Endometrial microvascular endothelial cells (primary cell): ENCODE data around the gene TTL. TPM values are rescaled to one million over a fixed set of nuclear protein-coding genes. Genes with fewer than 3 reads are reported as not detected.
"Not testable (repeated sequence)": the region's sequence is repeated elsewhere in the genome, so short reads cannot be mapped to it uniquely, and the experiment has no call there.

Experiments used
- in situ Hi-C: cut with HindIII; loops from 2 replicates; pipeline ENCODE4 v1.10.0; 2017; ENCODE audit warnings: low sequenced_read_pairs, low pct_unique_long_range_greater_than_20kb; ENCODE audit errors: inconsistent ontology term
- total RNA-seq: library from RNA; depleted of rRNA; stranded (reverse); fragments of >200 nt; gene quantifications from one replicate; pipeline ENCODE4 v1.2.3, GENCODE V29; 2015; ENCODE audit errors: inconsistent ontology term

TTL gene
- total RNA-seq, 1 donor from 2014 or later: 47.6 TPM

DNA sequence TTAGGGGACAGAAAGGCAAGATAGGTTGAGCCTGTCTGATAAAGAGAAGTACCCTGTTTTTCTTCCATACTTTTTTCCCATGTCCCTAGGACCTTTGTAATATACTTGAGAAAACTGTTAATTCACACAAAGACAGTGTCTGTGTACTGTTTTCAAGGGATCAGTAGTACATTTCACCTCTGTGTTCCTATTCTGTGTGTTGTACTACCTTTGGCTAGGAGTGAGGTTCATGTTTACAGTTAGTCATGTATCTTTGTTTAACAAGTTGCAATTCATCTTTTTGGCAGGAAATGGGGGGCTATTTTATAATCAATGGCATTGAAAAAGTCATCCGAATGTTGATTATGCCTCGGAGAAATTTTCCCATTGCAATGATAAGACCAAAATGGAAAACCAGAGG lies 67.0 kb downstream of the TTL start:
- in situ Hi-C loops: no loop called here

DNA sequence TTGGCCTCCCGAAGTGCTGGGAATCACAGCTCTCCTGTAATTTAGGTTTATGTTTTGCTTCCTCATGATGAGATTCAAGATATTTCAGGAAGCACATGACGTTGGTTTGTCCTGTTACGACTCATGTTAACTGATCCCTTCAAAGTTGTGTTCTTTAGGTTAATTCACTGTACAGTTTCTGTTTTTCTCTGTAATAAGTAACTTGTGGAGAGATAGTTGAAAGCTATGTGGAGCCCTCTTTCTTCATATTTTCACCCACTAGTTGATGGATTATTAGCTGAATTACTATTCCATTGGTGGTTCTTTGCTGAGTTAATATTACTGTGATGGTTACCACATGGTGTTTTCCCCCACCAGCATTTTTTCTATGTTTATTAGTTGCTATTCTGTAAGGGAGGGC lies 84.1 kb downstream of the TTL start:
- in situ Hi-C loops: no loop called here

DNA sequence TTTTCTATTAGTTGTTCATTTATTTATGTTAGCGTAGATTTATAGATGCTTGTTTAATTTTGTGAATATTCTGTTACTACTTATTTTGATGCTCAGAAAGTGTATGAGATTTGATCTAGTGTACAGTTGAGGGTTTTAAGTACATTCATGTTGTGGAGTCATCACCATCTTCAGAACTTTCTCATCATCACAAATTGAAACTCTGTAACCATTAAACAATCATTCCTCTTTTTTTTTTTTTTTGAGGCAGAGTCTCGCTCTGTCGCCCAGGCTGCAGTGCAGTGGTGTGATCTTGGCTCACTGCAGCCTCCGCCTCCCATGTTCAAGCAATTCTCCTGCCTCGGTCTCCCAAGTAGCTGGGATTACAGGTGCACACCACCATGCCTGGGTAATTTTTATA lies 84.6 kb downstream of the TTL start:
- in situ Hi-C loops: not testable (repeated sequence)

DNA sequence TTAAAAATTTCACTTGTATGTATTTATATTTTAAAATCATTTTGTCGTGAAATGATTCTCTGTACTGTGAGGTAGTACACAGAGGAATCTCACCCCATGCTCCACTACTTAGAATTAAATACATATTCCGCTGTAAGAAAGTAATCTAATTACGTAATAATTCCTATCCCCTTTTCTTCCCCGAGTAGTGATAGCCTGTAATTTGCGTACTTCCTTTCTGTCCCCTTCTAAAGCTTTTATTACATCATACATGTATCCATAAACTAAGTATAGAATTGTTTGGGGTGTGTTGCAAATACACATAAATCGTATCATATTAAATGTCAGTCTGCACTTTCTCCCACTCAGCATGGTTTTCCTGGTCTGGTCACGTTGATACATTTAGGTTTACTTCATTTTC lies 90.0 kb downstream of the TTL start:
- in situ Hi-C loops: no loop called here

DNA sequence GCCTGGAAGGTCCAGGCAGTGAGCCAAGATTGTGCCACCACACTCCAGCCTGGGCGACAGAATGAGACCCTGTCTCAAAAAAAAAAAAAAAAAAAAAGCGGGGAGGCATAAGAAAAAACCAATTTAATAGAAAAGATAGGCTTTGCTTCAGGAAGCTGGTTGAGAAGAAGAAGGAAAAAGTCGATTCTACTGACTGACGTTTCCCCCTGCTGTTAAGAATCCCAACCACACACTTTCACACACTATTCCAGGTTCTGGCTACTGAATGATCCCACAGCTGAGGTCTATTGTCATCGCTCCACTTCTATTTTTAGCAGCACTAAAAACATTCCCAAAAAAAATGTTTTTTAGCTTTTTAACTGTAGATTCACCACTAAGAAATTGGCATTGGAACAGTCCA lies 95.8 kb downstream of the TTL start:
- in situ Hi-C loops: no loop called here

DNA sequence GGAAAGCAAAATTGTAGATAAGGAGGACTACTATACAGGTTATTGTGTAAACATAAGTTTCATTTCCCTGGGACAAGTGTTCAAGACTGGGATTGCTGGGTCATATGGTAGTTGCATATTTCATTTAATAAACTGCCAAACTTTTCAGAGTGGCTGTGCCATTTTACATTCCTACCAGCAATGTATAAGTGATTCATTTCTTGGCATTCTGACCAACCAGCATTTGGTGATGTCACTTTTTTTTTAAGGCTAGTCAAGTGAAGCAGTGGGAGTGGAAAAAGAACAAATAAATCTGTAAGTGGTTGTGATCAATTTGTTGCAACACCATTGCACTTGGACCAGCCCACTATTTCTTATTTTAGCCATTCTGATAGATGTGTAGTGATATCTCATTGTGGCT lies 97.3 kb downstream of the TTL start:
- in situ Hi-C loops: no loop called here

DNA sequence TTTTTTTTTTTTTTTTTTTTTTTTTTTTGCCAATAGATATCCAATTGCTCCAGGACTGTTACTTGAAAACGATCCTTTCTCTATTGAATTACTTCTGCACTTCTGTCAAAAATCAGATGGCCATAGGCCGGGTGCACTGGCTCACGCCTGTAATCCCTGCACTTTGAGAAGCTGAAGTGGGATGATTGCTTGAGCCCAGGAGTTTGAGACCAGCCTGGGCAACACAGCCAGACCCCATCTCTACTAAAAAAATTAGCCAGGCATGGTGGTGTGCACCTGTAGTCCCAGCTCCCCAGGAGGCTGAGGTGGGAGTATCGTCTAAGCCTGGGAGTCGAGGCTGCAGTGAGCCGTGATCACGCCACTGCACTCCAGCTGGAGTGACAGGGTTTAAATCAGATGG lies 98.1 kb downstream of the TTL start:
- in situ Hi-C loops: no loop called here

DNA sequence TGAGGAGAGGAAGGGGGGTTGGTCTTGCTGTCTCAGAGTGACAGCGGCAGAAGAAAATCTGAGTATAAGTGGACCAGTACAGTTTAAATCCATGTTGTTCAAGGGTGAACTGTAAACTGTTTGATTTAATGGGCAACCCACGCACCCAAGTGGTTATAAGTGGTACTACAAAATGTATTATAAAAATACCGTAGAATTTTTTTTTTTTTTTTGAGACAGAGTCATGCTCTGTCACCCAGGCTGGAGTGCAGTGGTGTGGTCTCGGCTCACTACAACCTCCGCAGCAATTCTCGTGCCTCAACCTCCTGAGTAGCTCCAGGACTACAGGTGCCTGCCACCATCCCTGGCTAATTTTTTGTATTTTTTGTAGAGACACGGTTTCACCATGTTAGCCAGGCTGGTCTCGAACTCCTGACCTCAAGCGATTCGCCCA lies 100.4 kb downstream of the TTL start:
- in situ Hi-C loops: no loop called here

DNA sequence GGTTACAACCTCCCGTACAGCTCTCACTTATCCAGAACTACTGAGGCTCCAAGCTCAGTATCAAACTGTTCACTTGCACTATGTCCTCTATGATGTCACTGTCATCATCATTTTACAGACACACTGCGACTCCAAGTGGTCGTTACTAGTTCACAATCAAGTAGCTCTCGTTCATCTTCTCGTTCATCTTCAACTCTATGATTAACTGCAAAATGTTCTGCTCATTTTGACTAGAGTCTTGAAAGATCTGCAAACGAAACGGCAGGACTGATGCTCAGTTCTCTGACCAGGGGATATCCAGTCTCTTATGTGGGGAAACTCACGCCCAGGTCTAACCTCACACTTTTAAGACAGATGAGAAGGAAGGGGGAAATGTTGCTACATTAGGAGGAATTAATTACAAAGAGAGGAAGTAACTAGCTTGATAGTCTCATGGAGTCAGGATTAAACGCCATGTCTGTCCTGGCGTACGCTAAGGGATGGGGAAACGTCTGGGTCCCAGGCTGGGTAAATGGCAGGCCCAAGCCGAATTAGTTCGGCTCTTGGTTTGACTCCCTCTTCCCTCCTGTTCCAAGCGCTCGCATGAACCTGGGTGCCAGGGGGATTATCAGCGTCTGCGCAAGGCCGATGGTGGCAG lies 101.7 kb downstream of the TTL start:
- in situ Hi-C loops: no loop called here

DNA sequence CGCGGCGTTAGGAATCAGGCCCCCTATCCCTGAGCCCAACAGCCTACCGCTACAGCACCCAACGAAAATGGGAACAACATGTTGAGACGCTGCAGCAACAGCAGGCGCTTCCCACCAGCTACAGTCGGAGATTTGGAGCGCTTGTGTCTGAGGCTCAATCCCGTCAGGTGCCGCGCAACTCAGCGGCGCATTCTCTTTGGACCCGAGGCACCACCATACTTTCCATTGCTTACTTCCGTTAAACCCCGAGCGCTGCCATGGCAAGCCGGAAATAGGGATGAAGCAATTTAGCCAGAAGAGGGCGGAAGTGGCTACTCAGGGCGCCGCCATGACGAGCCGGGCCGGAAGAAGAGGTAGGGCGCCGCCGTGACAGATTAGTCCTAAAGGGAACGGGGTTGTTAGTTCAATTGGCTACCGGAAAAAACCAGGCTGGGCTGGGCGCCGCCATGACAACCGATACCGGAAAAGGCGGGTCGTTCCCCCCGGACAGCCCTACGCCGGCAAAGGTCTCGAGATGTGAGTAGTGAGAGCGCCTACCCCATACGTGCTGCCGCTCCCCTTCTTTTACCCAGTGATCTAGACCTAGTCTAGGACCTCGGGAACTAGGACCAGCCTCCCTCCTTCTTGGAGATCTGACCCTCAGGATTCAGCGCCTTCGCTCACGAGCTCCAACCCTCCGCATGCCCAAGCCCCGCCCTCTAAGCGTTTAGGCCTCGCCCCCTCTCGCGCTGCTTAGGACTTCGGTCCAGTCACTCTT lies 102.4 kb downstream of the TTL start, which contains the start of gene CHCHD5:
TSS of gene CHCHD5 (plus strand) at position 476 of the 757 bp plus-strand sequence. CDS start at position 515, 39 bp downstream.
- in situ Hi-C loops: no loop called here

DNA sequence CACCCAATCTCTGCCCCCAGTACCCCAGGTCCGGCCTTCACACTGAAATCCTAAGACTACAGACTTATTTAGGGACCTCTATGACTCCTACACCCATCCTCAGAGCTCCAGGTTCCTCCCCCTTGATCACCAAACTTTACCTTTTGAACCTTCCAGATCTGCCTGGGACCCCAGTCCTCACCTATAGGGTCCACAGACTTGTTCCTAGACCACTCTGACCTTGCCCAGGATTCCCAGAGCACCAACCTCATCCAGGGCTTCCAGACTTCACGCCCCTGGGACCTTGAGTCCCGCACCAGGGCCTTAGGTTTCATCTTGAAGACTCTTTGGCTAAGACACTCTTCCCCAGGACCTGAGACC lies 102.9 kb downstream of the TTL start:
- in situ Hi-C loops: no loop called here

DNA sequence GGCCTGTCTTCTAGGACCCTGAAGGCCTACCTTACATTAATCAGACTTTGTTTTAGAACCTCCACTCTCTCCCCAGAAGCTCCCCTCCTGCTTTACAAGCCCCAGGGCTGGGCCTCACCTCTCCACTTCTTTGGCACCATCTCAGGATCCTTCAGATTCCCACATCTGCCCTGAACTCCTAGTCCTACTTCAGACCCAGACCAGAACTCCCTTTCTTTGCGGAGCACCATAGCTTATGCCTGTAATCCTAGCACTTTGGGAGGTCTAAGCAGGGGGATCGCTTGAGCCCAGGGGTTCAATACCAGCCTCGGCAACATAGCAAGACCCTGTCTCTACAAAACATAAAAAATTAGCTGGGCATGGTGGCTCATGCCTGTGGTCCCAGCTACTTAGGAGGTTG lies 103.4 kb downstream of the TTL start:
- in situ Hi-C loops: no loop called here

DNA sequence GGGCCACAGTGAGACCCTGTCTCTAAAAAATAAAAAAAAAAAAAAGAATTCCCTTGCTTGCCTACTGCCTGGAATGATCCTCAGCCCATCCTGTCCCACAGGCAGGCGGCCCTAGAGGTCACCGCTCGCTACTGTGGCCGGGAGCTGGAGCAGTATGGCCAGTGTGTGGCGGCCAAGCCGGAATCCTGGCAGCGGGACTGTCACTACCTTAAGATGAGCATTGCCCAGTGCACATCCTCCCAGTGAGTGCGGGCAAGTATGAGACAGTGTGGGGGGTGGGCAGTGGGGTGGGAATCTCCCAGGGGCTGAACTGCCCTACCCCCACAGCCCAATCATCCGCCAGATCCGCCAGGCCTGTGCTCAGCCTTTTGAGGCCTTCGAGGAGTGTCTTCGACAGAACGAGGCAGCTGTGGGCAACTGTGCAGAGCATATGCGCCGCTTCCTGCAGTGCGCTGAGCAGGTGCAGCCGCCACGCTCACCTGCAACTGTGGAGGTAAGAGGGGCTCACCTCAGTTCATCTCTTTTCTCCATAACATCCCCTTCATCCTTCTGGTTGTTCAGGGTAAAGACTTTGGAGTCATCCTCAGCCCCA lies 104.0 kb downstream of the TTL start:
- in situ Hi-C loops: no loop called here

DNA sequence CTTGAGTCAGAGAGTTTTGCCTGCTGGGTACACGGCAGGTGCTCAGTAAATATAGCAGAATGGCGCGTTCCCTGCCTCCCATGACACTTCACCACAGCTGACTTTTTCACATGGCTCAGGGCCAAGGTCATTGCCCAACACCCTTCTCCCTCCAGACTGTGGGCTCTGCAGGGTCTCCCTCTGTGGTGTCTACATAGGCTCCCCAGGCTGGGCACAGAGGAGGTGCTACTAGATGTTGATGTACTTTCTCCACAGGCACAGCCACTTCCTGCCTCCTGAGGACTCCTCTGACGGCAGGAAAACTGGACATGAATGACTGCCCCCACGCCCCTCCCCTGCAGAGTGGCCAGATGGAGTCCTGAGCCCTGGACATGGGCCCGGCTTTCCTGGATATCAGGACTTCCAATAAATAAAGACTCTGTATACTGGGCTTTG lies 106.7 kb downstream of the TTL start:
- in situ Hi-C loops: no loop called here

Other genes starting within 250 kb of the TTL start
- gene ZC3H8, start 227.1 kb upstream of the TTL start, total RNA-seq: 2.0 TPM
- gene ZC3H6, start 206.6 kb upstream of the TTL start, total RNA-seq: 1.0 TPM
- gene RGPD8, start 48.5 kb upstream of the TTL start, total RNA-seq: 4.0 TPM
- 25.2 TPM for gene POLR1B, start 60.3 kb downstream of the TTL start, total RNA-seq
- gene CHCHD5, start 102.5 kb downstream of the TTL start, total RNA-seq: 9.8 TPM
- 98.8 TPM for gene SLC20A1, start 163.8 kb downstream of the TTL start, total RNA-seq
- not detected for gene NT5DC4, start 238.9 kb downstream of the TTL start, total RNA-seq